GM12874 (cell line): ENCODE data around the gene ATP8A1.
A peak's percentile ranks its signal among the peaks of the same experiment; 100 is the strongest.

ENCODE experiments used
- TF ChIP-seq, protein P1 (sequence below): IDR thresholded peaks from 2 replicates; pipeline ENCODE4 v1.5.1; 2011; ENCODE audit warnings: low read depth, mild to moderate bottlenecking, control low read depth, low read length, moderate library complexity; ENCODE audit not compliant: insufficient read depth

Gene ATP8A1

DNA sequence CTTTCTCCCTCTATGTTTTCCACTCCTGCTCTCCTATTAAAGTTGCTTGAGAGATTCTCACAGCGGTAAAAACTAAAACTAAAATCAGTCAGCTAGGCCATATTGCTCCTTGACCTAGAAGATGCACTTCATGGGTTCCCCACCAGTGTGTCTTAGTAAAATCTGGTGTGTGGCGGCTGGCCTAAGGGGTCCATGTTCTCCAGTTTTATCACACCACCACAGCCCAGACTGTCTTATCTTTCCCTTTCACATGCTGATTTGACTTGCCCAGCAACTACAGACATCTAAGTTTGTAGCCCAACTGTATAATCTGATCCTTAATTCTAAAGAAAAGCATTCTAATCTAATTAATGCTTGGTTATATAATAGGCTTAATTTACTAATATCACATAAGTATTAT, 68.0 kb downstream of the ATP8A1 start:
- TF ChIP-seq, protein P1, sequence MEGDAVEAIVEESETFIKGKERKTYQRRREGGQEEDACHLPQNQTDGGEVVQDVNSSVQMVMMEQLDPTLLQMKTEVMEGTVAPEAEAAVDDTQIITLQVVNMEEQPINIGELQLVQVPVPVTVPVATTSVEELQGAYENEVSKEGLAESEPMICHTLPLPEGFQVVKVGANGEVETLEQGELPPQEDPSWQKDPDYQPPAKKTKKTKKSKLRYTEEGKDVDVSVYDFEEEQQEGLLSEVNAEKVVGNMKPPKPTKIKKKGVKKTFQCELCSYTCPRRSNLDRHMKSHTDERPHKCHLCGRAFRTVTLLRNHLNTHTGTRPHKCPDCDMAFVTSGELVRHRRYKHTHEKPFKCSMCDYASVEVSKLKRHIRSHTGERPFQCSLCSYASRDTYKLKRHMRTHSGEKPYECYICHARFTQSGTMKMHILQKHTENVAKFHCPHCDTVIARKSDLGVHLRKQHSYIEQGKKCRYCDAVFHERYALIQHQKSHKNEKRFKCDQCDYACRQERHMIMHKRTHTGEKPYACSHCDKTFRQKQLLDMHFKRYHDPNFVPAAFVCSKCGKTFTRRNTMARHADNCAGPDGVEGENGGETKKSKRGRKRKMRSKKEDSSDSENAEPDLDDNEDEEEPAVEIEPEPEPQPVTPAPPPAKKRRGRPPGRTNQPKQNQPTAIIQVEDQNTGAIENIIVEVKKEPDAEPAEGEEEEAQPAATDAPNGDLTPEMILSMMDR, result no peak

DNA sequence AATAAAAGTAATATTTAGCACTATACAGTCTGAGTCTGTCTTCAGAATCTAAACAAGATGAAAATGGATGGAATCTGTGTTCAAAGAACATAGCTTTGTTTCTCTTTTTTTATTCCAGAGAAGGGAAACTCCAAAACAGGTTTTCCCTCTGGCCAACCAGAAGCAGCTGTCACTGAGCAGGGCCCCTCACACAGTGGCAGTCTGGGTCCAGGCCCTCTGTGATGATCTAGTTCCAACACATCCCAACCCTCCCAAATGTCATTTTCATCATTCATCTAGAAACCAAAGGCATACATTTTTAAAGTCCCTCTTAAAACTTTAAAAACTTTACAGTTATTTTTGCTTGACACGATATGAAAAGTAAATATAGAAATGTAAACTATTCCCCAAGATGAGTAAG, 70.1 kb downstream of the ATP8A1 start:
- TF ChIP-seq, protein P1, result no peak

DNA sequence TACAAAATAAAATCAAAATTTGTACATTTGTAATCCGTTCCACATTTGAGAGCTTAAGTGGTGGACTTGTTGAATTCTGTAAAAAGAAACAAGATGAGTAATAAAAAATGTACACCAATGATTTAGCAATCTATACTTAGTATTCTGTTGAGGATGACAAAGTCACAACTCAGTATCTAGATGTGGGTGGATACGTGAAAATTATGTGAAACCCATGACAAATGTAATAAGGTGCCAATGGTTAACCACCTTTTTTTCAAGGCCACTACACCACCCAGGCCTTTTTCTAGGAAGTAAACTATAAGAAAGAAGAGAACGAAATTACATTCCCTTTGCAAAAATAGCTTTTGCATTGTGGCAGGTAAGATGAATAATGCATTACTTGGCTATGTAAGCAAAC, 77.0 kb downstream of the ATP8A1 start:
- TF ChIP-seq, protein P1, result no peak

DNA sequence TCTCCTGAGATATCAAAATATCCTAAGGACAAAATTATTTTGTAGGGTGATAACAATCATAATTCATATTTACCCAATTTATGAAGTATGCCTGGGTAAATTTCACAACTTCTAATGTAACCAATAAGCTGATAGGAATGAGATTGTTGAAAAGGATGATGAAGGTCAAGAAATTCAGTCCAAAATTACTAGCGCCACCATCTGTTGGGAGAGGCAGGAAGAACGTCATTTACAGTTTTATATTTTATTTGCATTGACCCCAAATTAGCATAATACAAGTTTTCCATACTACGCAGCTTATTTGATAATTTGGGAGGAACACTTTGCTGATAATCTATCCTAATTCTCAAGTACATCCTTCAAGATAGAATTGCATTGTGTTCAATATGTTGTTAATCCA, 78.7 kb downstream of the ATP8A1 start:
- TF ChIP-seq, protein P1, result no peak

DNA sequence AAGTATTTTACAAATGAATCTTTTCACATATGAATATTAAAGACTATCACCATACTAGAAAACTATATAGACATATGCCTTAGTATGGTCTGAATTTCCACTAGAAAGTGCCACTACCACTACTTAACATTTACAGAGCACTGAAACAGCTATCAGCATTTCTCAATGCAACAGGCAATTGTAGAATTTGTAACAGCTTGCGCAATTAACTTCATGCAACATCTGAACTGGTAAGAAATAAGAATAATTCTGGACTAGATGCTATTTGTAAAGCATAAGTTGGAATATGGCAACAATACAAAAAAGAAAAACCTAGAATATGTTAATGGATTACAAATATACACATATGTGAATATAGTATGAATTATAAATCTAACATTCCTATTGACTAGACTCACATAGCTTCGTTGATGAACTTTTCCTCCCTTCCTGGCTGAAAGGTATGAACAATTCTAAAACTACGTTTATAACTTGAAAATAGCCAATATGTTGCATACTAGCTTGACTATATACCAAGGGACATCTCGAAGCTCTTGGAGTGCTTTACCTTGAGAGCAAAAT, 82.0 kb downstream of the ATP8A1 start:
- TF ChIP-seq, protein P1, result no peak

DNA sequence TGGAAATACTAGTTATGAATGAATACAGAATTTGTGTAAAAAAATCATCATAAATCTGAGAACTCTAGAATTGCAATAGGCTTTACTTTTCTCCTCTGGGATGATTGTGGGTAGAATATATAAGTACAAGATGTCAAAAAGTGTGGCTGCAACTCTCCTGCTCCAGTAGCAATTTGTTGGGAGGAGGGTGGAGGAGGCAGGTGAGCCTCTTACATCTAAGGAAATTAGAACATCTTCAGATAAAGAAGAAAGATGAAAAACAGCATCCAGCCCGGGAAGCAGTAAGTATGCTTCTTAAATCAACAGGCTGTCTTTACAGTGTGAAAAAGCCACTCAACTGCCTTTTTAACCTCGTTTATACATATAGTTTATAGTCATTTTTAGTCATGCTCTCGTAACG, 83.7 kb downstream of the ATP8A1 start:
- TF ChIP-seq, protein P1, result no peak

DNA sequence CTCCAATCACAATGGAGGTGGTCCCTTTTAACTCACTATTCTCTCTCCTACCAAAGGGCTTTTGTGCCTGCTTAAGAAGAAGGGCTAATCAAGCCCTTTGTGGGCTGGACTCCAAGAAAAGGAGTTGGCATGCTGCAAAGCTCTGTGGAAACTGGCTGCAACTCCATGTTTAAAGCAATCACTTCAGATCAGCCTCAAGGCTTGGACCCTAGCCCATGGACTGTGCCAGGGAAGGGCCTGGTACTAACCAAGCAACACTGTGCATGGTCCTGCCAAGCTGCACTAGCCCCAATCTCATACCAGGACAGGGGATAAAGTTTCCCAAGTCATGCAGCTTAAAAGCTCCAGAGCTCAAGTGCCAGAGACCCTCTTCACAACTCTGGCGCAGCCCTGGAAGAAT, 86.7 kb downstream of the ATP8A1 start:
- TF ChIP-seq, protein P1, result no peak

DNA sequence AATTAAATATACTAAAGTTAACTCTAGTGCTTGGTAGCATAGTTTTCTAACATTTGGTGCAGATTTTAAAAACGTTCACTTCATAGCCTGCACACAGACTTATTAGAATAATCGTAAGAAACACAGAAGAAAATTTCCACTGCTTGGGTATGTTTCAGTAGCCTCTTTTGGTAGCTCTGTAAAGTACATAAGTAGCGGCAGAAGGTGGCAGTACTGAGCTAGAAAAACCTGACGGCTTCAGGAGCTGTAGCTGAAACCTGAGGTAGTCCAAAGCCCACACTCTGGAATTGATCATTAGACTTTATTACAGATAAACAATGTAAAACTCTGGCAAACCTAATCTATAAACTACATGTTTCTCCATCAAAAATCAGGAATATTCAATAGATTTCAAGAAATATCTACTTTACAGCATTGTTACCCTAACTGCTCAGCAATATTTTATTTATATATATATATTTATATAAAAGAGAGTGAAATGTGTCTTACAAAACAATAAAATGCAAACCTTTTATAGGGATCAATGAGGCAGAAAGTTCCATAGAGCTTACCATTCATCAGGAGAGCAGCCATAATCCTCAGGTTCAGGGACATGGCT, 88.2 kb downstream of the ATP8A1 start:
- TF ChIP-seq, protein P1, result peak; percentile 58
